MM.1S (cell line): Measurements from ENCODE around the gene STAG1.

Experiments used
- DNase-seq: peaks from one replicate; pipeline ENCODE4 v3.0.0-alpha.2; 2015
- H2AFZ ChIP-seq: fragments of 300-600 bp; sonication (generic); 2 replicates; pipeline ENCODE4 v1.6.0; 2016; ENCODE audit warnings: antibody characterized with exemption, low read length
- H3F3A ChIP-seq: fragments of 300-600 bp; sonication (generic); 2 replicates; pipeline ENCODE4 v1.6.1; 2016; ENCODE audit warnings: mild to moderate bottlenecking, antibody characterized with exemption, low read length, moderate library complexity, mixed read lengths; ENCODE audit not compliant: insufficient read depth
- H3K27ac ChIP-seq: fragments of 300-600 bp; sonication (generic); 2 replicates; pipeline ENCODE4 v1.5.1; 2016; ENCODE audit warnings: mild to moderate bottlenecking, low read length
- H3K27me3 ChIP-seq: fragments of 300-600 bp; sonication (generic); replicated peaks from 2 replicates; pipeline ENCODE4 v1.6.0; 2016; ENCODE audit warnings: low read length; ENCODE audit not compliant: insufficient read depth
- H3K36me3 ChIP-seq: fragments of 300-600 bp; sonication (generic); replicated peaks from 2 replicates; pipeline ENCODE4 v1.6.1; 2016; ENCODE audit warnings: mild to moderate bottlenecking, low read length, mixed read lengths; ENCODE audit not compliant: insufficient read depth
- H3K4me1 ChIP-seq: fragments of 300-600 bp; sonication (generic); 2 replicates; pipeline ENCODE4 v1.6.1; 2016; ENCODE audit warnings: low read length, mixed read lengths
- H3K4me2 ChIP-seq: fragments of 300-600 bp; sonication (generic); 2 replicates; pipeline ENCODE4 v1.6.0; 2016; ENCODE audit warnings: low read depth, low read length
- H3K4me3 ChIP-seq: fragments of 300-600 bp; sonication (generic); 2 replicates; pipeline ENCODE4 v1.5.1; 2016; ENCODE audit warnings: low read length, mixed read lengths
- H3K79me2 ChIP-seq: fragments of 300-600 bp; sonication (generic); 2 replicates; pipeline ENCODE4 v1.6.1; 2016; ENCODE audit warnings: mixed run types, low read length, mixed read lengths
- H3K9ac ChIP-seq: fragments of 300-600 bp; sonication (generic); 2 replicates; pipeline ENCODE4 v1.6.1; 2016; ENCODE audit warnings: low read length, mixed read lengths
- H3K9me2 ChIP-seq: fragments of 300-600 bp; sonication (generic); replicated peaks from 2 replicates; pipeline ENCODE4 v1.6.1; 2016; ENCODE audit warnings: mild to moderate bottlenecking, low read length, mixed read lengths; ENCODE audit not compliant: insufficient read depth
- H3K9me3 ChIP-seq: fragments of 300-600 bp; sonication (generic); replicated peaks from 2 replicates; pipeline ENCODE4 v1.6.1; 2016; ENCODE audit warnings: mild to moderate bottlenecking, low read length, mixed read lengths; ENCODE audit not compliant: insufficient read depth
- H4K20me1 ChIP-seq: fragments of 300-600 bp; sonication (generic); 2 replicates; pipeline ENCODE4 v1.6.1; 2016; ENCODE audit warnings: mild to moderate bottlenecking, low read length, moderate library complexity, mixed read lengths; ENCODE audit not compliant: insufficient read depth
- EZH2 ChIP-seq: fragments of 300-600 bp; sonication (generic); optimal IDR thresholded peaks from 2 replicates; pipeline ENCODE3; 2017; ENCODE audit warnings: low read depth, mild to moderate bottlenecking, antibody characterized with exemption, low read length, mixed read lengths
- EZH2phosphoT487 ChIP-seq: fragments of 300-600 bp; sonication (generic); IDR thresholded peaks from 2 replicates; pipeline ENCODE4 v1.6.1; 2018; ENCODE audit warnings: antibody characterized with exemption, low read length
- TF ChIP-seq, protein P1 (sequence below): fragments of 300-600 bp; sonication (generic); IDR thresholded peaks from 2 replicates; pipeline ENCODE4 v1.5.1; 2016; ENCODE audit warnings: antibody characterized with exemption, low read length, mixed read lengths

Gene STAG1

GRCh38 chr3:136604961-136605360 lies 147.2 kb downstream of the STAG1 start:
- Histone ChIP-seq H3K27ac (no peak overlapping the region), H3K4me2 (no peak overlapping the region), H3K27me3 (no peaks in the 10 kb centered on the region), H3K36me3 (no peaks in the 10 kb centered on the region), H3K9me2 (no peaks in the 10 kb centered on the region), H3K4me1 (no peaks in the 10 kb centered on the region), H4K20me1 (no peaks in the 10 kb centered on the region), H3F3A (no peaks in the 10 kb centered on the region), H2AFZ (no peak overlapping the region), H3K79me2 (peaks cover 28% of the 10 kb centered on the region), H3K4me3 (no peak overlapping the region), H3K9ac (no peak overlapping the region), H3K9me3 (no peaks in the 10 kb centered on the region)
- no peak for DNase-seq
- TF ChIP-seq EZH2 (no peak), EZH2phosphoT487 (no peak)
- TF ChIP-seq, protein P1, sequence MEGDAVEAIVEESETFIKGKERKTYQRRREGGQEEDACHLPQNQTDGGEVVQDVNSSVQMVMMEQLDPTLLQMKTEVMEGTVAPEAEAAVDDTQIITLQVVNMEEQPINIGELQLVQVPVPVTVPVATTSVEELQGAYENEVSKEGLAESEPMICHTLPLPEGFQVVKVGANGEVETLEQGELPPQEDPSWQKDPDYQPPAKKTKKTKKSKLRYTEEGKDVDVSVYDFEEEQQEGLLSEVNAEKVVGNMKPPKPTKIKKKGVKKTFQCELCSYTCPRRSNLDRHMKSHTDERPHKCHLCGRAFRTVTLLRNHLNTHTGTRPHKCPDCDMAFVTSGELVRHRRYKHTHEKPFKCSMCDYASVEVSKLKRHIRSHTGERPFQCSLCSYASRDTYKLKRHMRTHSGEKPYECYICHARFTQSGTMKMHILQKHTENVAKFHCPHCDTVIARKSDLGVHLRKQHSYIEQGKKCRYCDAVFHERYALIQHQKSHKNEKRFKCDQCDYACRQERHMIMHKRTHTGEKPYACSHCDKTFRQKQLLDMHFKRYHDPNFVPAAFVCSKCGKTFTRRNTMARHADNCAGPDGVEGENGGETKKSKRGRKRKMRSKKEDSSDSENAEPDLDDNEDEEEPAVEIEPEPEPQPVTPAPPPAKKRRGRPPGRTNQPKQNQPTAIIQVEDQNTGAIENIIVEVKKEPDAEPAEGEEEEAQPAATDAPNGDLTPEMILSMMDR = no peak

- no peak overlapping the region for H3K4me3 ChIP-seq
- H3K9me3 ChIP-seq = no peaks in the 10 kb centered on the region
- no peak for DNase-seq
- no peaks in the 10 kb centered on the region for H3F3A ChIP-seq
- H3K4me1 ChIP-seq = no peaks in the 10 kb centered on the region
- no peak overlapping the region for H3K9ac ChIP-seq
- no peaks in the 10 kb centered on the region for H4K20me1 ChIP-seq
- TF ChIP-seq, protein P1 = no peak
- TF ChIP-seq EZH2phosphoT487 = no peak
- no peak for TF ChIP-seq EZH2
- H3K27ac ChIP-seq = no peak overlapping the region
- no peak overlapping the region for H2AFZ ChIP-seq
- H3K9me2 ChIP-seq = no peaks in the 10 kb centered on the region
- H3K36me3 ChIP-seq = no peaks in the 10 kb centered on the region
- H3K27me3 ChIP-seq = no peaks in the 10 kb centered on the region
- H3K79me2 ChIP-seq = peaks cover 32% of the 10 kb centered on the region
- no peak overlapping the region for H3K4me2 ChIP-seq
Observed at GRCh38 chr3:136602818-136603217, 149.4 kb downstream of the STAG1 start.

DNA sequence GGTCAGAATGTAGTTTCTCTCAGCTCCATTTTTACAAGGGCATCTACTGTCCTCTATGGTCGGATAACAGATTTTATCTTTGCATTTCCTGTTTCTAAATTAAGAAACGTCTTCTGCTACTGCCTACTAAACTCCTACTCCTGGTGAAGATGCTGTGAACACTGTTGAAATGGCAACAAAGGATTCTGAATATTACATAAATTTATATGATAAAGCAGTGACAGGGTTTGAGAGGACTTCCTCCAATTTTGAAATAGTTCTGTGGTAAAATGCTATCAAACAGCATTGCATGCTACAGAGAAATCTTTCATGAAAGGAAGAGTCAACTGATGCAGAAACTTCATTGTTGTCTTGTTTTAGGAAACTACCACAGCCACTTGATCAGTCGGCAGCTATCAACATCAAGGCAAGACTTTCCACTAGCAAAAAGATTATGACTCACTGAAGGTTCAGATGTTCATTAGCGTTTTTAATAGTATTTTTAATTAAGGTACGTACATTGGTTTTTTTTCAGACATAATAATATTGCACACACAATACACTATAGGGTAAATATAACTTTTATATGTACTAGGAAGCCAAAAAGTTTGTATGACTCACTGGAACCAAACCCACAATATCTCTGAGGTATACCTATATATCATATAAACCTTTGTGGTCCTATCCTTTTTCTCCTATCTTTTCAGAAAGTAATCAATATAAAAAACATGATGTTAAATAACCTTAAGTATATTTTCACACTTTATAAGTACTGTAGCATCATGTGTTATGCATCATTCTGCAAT lies 156.1 kb downstream of the STAG1 start:
- Histone ChIP-seq H3K36me3 (no peaks in the 10 kb centered on the region), H3K27me3 (no peaks in the 10 kb centered on the region), H3K9me3 (no peaks in the 10 kb centered on the region), H3K4me3 (no peak overlapping the region), H2AFZ (no peak overlapping the region), H3K4me2 (no peak overlapping the region), H3K4me1 (0 out of 2 replicates have a peak, but pooled peaks cover 3% of the 10 kb centered on the region), H3K9ac (no peak overlapping the region), H4K20me1 (no peaks in the 10 kb centered on the region; the same call in 1 of the 2 replicates), H3K9me2 (no peaks in the 10 kb centered on the region), H3K27ac (no peak overlapping the region), H3F3A (no peaks in the 10 kb centered on the region), H3K79me2 (peaks cover 45% of the 10 kb centered on the region)
- DNase-seq = no peak
- no peak for TF ChIP-seq EZH2

- Histone ChIP-seq H3K79me2 (peaks cover 2% of the 10 kb centered on the region; the same call in 1 of the 2 replicates), H3K36me3 (no peaks in the 10 kb centered on the region; the same call in 1 of the 2 replicates), H3K9ac (no peak overlapping the region), H3F3A (no peaks in the 10 kb centered on the region), H3K9me2 (no peaks in the 10 kb centered on the region), H3K27ac (no peak overlapping the region), H3K9me3 (no peaks in the 10 kb centered on the region), H3K4me3 (no peak overlapping the region), H3K4me2 (no peak overlapping the region), H3K4me1 (no peaks in the 10 kb centered on the region), H2AFZ (no peak overlapping the region), H4K20me1 (no peaks in the 10 kb centered on the region), H3K27me3 (no peaks in the 10 kb centered on the region)
- TF ChIP-seq, protein P1 = no peak
- TF ChIP-seq EZH2phosphoT487 (no peak), EZH2 (no peak)
- no peak for DNase-seq
Observed at GRCh38 chr3:136586580-136586979, 165.6 kb downstream of the STAG1 start.
